ENCODE results near the gene GMPR2.

Gene GMPR2

DNA sequence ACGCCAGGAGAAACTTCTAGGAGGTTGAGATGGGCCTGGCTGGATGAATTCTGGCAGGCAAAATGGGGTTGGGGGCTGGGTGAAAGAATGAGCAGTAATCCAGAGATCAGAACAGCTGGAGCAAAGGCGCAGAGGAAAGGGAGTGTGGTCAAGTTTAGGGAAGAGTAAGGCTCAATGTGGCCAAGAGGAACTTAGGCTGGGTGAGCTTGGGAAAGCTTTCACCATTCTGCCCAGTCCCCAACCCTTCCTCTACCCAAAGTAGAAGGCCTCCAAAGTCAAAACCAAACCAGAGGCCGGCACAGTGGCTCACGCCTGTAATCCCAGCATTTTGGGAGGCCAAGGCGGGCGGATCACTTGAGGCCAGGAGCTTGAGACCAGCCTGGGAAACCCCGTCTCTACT lies 48.9 kb downstream of the GMPR2 start:
- TF ChIP-seq, protein P1, sequence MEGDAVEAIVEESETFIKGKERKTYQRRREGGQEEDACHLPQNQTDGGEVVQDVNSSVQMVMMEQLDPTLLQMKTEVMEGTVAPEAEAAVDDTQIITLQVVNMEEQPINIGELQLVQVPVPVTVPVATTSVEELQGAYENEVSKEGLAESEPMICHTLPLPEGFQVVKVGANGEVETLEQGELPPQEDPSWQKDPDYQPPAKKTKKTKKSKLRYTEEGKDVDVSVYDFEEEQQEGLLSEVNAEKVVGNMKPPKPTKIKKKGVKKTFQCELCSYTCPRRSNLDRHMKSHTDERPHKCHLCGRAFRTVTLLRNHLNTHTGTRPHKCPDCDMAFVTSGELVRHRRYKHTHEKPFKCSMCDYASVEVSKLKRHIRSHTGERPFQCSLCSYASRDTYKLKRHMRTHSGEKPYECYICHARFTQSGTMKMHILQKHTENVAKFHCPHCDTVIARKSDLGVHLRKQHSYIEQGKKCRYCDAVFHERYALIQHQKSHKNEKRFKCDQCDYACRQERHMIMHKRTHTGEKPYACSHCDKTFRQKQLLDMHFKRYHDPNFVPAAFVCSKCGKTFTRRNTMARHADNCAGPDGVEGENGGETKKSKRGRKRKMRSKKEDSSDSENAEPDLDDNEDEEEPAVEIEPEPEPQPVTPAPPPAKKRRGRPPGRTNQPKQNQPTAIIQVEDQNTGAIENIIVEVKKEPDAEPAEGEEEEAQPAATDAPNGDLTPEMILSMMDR (IDR thresholded peaks at IDR 0.05; ENCODE audit: borderline replicate concordance, extremely low read depth, low read length, poor library complexity, severe bottlenecking) = no peak
- TF ChIP-seq EZH2 (IDR thresholded peaks at IDR 0.05; ENCODE audit: borderline replicate concordance, low read depth, low read length, severe bottlenecking) = no peak
- Histone ChIP-seq H3K27ac (ENCODE audit: low read length) (no peak overlapping the region), H4K20me1 (ENCODE audit: insufficient read depth, low read length) (no peaks in the 10 kb centered on the region), H2AFZ (ENCODE audit: low read depth, low read length) (no peak overlapping the region), H3K27me3 (ENCODE audit: insufficient read depth, low read length, poor library complexity) (no peaks in the 10 kb centered on the region), H3K4me1 (ENCODE audit: insufficient read depth, low read length) (no peaks in the 10 kb centered on the region), H3K9me3 (ENCODE audit: insufficient read depth, low read length, severe bottlenecking) (no peaks in the 10 kb centered on the region), H3K36me3 (ENCODE audit: insufficient read depth, low read length) (no peaks in the 10 kb centered on the region), H3K4me2 (ENCODE audit: insufficient read depth, low read length) (no peak overlapping the region), H3K9ac (ENCODE audit: low read depth, low read length) (no peak overlapping the region), H3K4me3 (ENCODE audit: low read depth in 1 of 2, low read length in 2 of 2) (no peak overlapping the region), H3K79me2 (ENCODE audit: insufficient read depth, low read length) (no peaks in the 10 kb centered on the region)
- ATAC-seq (ENCODE audit: insufficient read depth, low read depth) = no peak
- DNase-seq = no peak

DNA sequence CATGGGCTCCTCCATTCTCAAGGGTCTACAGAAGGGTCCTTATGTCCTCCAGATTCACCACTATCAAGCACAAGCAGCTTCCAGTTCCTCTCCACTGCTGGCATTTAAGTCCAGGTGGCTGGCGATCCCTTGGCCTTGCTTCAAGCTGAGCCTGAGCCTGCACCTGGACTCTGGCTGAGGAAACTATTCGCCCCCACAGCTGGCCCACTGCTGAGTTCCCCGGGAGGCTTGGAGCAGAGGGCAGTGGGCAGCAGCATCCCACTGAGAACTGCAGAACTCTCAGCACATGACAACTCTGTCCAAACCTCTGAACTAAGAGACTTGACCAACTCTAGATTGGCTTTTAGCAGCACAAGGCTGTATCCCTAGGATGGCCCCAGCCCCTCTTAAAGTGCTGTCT lies 50.0 kb downstream of the GMPR2 start:
- Histone ChIP-seq H3K4me3 (ENCODE audit: low read depth in 1 of 2, low read length in 2 of 2) (no peak overlapping the region), H3K4me1 (ENCODE audit: insufficient read depth, low read length) (no peaks in the 10 kb centered on the region), H3K79me2 (ENCODE audit: insufficient read depth, low read length) (no peaks in the 10 kb centered on the region), H3K36me3 (ENCODE audit: insufficient read depth, low read length) (no peaks in the 10 kb centered on the region), H3K27me3 (ENCODE audit: insufficient read depth, low read length, poor library complexity) (no peaks in the 10 kb centered on the region), H2AFZ (ENCODE audit: low read depth, low read length) (no peak overlapping the region), H3K9ac (ENCODE audit: low read depth, low read length) (no peak overlapping the region), H4K20me1 (ENCODE audit: insufficient read depth, low read length) (no peaks in the 10 kb centered on the region), H3K9me3 (ENCODE audit: insufficient read depth, low read length, severe bottlenecking) (no peaks in the 10 kb centered on the region), H3K4me2 (ENCODE audit: insufficient read depth, low read length) (no peak overlapping the region), H3K27ac (ENCODE audit: low read length) (no peak overlapping the region)
- ATAC-seq (ENCODE audit: insufficient read depth, low read depth) = no peak
- no peak for DNase-seq
- TF ChIP-seq, protein P1 (IDR thresholded peaks at IDR 0.05; ENCODE audit: borderline replicate concordance, extremely low read depth, low read length, poor library complexity, severe bottlenecking) = no peak
- TF ChIP-seq EZH2 (IDR thresholded peaks at IDR 0.05; ENCODE audit: borderline replicate concordance, low read depth, low read length, severe bottlenecking) = no peak

DNA sequence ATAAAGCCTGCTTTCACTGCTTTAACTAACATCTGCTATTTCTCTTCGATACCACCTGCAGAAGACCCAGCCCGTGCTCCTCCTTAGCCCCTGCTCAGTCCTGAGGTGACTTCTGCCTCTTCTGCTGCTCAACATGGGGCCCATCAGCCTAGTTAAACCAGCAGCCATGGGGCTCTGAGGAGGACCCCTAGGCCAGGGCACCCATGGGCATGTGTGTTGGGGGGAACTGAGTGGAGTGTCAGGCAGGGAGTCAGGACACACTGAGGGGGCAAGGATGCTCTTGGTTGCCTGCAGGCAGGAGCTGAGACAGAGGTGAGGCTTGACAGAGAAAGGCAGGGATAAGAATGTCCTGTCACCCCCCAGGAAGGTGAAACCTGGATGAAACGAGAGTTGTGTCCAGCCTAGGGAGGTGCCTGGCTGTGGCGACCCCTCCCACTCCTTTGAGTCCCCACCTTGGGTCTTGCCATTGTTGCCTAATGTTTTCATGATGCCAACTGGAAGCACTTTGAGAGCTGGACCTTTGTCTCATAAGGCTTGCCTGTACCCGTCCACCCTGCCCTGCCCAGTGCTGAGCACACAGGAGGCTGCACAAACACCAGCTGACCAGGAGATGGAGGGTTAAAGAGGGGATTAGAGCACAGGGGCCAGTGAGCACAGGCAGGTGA lies 51.2 kb downstream of the GMPR2 start:
- no peaks in the 10 kb centered on the region for H3K4me1 ChIP-seq (ENCODE audit: insufficient read depth, low read length)
- H3K27ac ChIP-seq (ENCODE audit: low read length) = no peak overlapping the region
- no peaks in the 10 kb centered on the region for H3K9me3 ChIP-seq (ENCODE audit: insufficient read depth, low read length, severe bottlenecking)
- H3K79me2 ChIP-seq (ENCODE audit: insufficient read depth, low read length) = no peaks in the 10 kb centered on the region
- H2AFZ ChIP-seq (ENCODE audit: low read depth, low read length) = no peak overlapping the region
- DNase-seq (no peak), ATAC-seq (ENCODE audit: insufficient read depth, low read depth) (no peak)
- no peak overlapping the region for H3K4me2 ChIP-seq (ENCODE audit: insufficient read depth, low read length)
- H4K20me1 ChIP-seq (ENCODE audit: insufficient read depth, low read length) = no peaks in the 10 kb centered on the region
- no peak overlapping the region for H3K9ac ChIP-seq (ENCODE audit: low read depth, low read length)
- H3K4me3 ChIP-seq (ENCODE audit: low read depth in 1 of 2, low read length in 2 of 2) = no peak overlapping the region
- no peaks in the 10 kb centered on the region for H3K27me3 ChIP-seq (ENCODE audit: insufficient read depth, low read length, poor library complexity)
- no peaks in the 10 kb centered on the region for H3K36me3 ChIP-seq (ENCODE audit: insufficient read depth, low read length)
- TF ChIP-seq EZH2 (IDR thresholded peaks at IDR 0.05; ENCODE audit: borderline replicate concordance, low read depth, low read length, severe bottlenecking) = no peak
- TF ChIP-seq, protein P1 (IDR thresholded peaks at IDR 0.05; ENCODE audit: borderline replicate concordance, extremely low read depth, low read length, poor library complexity, severe bottlenecking) = no peak
